Epithelial cell of proximal tubule (primary cell): ENCODE results near the gene FRAS1. TPM values are rescaled to one million over a fixed set of nuclear protein-coding genes. Genes with fewer than 3 reads are reported as not detected.

Experiments used
- DNase-seq: peaks from one replicate; pipeline ENCODE4 v3.0.0-alpha.2; 2011; ENCODE audit warnings: low read depth
- H3K4me3 ChIP-seq: 2 replicates; pipeline ENCODE4 v1.5.1; 2011; ENCODE audit warnings: low read depth, mild to moderate bottlenecking, low read length
- total RNA-seq: library from RNA; depleted of rRNA; stranded (reverse); fragments of >200 nt; gene quantifications from 2 replicates; pipeline ENCODE4 v1.2.3, GENCODE V29; 2015
- TF ChIP-seq, protein P1 (sequence below): conservative IDR thresholded peaks from 2 replicates; pipeline ENCODE4 v1.5.1; 2012; ENCODE audit warnings: low read depth, mild to moderate bottlenecking, low read length

FRAS1 gene
- total RNA-seq, 1 donor from 2014 or later: 9.1 TPM

- H3K4me3 ChIP-seq: no peak overlapping the region
- TF ChIP-seq, protein P1, sequence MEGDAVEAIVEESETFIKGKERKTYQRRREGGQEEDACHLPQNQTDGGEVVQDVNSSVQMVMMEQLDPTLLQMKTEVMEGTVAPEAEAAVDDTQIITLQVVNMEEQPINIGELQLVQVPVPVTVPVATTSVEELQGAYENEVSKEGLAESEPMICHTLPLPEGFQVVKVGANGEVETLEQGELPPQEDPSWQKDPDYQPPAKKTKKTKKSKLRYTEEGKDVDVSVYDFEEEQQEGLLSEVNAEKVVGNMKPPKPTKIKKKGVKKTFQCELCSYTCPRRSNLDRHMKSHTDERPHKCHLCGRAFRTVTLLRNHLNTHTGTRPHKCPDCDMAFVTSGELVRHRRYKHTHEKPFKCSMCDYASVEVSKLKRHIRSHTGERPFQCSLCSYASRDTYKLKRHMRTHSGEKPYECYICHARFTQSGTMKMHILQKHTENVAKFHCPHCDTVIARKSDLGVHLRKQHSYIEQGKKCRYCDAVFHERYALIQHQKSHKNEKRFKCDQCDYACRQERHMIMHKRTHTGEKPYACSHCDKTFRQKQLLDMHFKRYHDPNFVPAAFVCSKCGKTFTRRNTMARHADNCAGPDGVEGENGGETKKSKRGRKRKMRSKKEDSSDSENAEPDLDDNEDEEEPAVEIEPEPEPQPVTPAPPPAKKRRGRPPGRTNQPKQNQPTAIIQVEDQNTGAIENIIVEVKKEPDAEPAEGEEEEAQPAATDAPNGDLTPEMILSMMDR: no peak
- no peak for DNase-seq
These were observed 298.2 kb downstream of the FRAS1 start for GRCh38 chr4:78355306-78355705.

- no peak for DNase-seq
- TF ChIP-seq, protein P1: no peak
- H3K4me3 ChIP-seq: no peak overlapping the region
These were observed 299.2 kb downstream of the FRAS1 start for GRCh38 chr4:78356251-78356786.

GRCh38 chr4:78357122-78357521 is 300.0 kb downstream of the FRAS1 start:
- DNase-seq: no peak
- TF ChIP-seq, protein P1: no peak
- H3K4me3 ChIP-seq: no peak overlapping the region

DNA sequence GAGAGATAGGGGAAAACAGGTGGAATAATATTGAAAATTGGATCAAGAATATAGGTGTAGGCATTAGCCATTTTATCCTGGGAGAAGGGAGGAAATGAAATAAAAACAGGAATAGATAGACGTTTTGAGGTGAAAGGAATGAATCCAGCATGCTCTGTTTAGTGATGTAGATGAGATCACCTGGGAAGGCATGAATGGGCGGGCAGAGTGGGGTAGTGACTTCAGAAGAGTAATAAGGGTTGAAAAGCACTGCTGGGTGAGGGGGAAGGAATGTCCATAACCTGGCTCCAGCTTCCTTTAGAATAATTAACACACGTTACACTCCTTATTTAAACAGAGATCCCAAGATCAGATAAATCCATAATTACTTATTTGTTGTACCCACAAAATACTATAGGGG is 303.3 kb downstream of the FRAS1 start:
- H3K4me3 ChIP-seq: no peak overlapping the region
- TF ChIP-seq, protein P1: no peak
- no peak for DNase-seq

DNA sequence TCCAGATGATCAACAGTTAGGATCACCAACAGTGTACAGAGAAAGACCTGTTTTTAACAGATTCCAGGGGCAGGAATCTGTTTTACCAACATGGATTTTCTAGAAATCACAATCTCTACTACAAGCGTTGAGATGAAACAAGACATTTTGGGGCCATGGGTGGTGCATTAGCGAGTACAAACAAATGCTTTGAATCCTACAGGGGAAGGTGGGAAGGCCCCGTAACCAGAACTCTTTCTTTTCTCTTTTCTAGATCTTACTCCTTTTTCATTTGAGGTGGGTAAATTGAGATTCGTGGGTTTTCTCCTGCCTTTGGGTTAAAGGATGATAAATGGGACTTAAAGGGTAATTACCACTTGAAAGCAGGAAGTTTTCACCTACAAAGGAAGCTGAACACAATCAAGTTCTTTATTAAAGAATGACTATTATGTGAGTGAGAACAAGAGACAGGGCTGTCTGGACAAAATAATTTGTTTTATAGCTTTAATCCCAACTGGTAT is 304.5 kb downstream of the FRAS1 start:
- H3K4me3 ChIP-seq: no peak overlapping the region
- TF ChIP-seq, protein P1: no peak
- DNase-seq: no peak

DNA sequence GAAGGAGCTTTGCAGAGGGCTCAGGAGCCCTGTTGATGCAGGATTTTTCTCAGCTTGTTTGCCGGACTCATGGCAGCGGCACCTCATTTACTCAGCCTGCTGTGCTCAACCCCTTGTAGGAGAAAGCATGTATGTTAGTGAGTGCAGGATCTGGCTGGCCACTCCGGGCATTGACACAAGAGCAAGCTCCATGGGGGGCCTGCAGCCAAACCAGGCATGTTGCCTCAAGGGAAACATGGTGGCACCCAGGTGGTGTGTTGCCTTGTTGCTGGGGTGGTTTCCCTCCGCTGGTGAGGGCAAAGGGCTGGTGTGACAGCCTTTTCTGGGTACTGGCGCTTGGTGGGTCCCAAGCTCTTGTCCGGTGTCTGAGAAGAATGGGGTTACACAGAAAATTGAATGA is 305.2 kb downstream of the FRAS1 start:
- H3K4me3 ChIP-seq: no peak overlapping the region
- DNase-seq: no peak
- TF ChIP-seq, protein P1: no peak

- H3K4me3 ChIP-seq: no peak overlapping the region
- DNase-seq: no peak
- TF ChIP-seq, protein P1: no peak
These were observed 306.0 kb downstream of the FRAS1 start for GRCh38 chr4:78363031-78363570.
